OCI-LY7 (cell line): ENCODE measurements around the gene TCERG1L.

Experiments
- EZH2phosphoT487 ChIP-seq: fragments of 200-600 bp; sonication (generic); IDR thresholded peaks from 2 replicates; pipeline ENCODE4 v1.6.1; 2018; ENCODE audit warnings: low read depth, borderline replicate concordance, mild to moderate bottlenecking, mixed run types, antibody characterized with exemption, low read length, moderate library complexity, mixed read lengths
- TF ChIP-seq, protein P1 (sequence below): fragments of 200-600 bp; sonication (generic); conservative IDR thresholded peaks from 2 replicates; pipeline ENCODE4 v1.5.1; 2014; ENCODE audit warnings: mild to moderate bottlenecking, antibody characterized with exemption, low read length, moderate library complexity, mixed read lengths

DNA sequence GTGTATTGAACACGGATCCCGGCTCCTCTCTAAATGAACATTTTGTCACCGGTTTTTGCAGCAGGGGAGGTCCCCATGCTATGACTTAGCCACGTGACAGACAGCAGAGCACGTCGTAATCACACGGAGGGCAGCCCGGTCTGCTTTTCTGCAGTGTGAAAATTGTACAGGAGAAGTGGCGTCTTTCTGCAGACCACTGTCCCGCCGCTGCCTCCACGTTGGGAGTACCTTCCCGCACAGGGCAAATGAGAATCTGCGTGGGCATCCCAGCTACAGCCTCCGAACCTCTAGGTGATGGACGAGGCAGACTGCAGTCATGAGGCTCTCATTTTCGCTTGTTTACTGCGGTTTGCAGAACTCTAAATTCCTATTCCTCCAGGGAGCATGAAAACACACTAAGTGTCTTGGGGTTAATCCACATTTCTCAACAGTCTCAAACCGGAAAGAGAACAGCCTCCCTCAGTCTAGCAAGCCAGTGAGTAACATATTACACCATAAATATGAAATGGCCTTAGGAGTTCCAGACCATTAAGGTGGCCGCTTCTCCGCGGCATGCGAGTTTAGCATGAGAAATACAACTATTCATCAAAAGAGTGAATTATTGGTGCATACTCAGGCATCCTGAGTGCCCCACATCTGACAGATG, 89.8 kb downstream of the TCERG1L start:
- TF ChIP-seq, protein P1, sequence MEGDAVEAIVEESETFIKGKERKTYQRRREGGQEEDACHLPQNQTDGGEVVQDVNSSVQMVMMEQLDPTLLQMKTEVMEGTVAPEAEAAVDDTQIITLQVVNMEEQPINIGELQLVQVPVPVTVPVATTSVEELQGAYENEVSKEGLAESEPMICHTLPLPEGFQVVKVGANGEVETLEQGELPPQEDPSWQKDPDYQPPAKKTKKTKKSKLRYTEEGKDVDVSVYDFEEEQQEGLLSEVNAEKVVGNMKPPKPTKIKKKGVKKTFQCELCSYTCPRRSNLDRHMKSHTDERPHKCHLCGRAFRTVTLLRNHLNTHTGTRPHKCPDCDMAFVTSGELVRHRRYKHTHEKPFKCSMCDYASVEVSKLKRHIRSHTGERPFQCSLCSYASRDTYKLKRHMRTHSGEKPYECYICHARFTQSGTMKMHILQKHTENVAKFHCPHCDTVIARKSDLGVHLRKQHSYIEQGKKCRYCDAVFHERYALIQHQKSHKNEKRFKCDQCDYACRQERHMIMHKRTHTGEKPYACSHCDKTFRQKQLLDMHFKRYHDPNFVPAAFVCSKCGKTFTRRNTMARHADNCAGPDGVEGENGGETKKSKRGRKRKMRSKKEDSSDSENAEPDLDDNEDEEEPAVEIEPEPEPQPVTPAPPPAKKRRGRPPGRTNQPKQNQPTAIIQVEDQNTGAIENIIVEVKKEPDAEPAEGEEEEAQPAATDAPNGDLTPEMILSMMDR: no peak
- no peak for TF ChIP-seq EZH2phosphoT487
